Stimulated activated naive CD8-positive, alpha-beta T cell treated with anti-CD3 and anti-CD28 coated beads, Interleukin-15, amount 100 ng/mL, for 72 hours (primary cell): Measurements from ENCODE around the gene CDC42BPB.
"Not testable (repeated sequence)": the region's sequence is repeated elsewhere in the genome, so short reads cannot be mapped to it uniquely, and the experiment has no call there.

Experiments
- ATAC-seq: fragments of 150-1000 bp; cut with Tn5 transposase; 2 replicates; pipeline ENCODE4 v1.10.0; 2021; ENCODE audit warnings: mild to moderate bottlenecking, moderate library complexity
- DNase-seq, 2 donors: peaks; one replicate each; pipeline ENCODE4 v3.0.0; 2021 to 2022
- H3K27ac Mint-ChIP-seq, 2 donors: one replicate each; pipeline ENCODE4 v1.8.0; 2022; ENCODE audit warnings: mild to moderate bottlenecking in 2 of 2, mixed read lengths in 2 of 2, moderate library complexity in 2 of 2
- H3K27me3 Mint-ChIP-seq: one replicate; pipeline ENCODE4 v1.8.0; 2022; ENCODE audit warnings: mixed read lengths
- H3K4me1 Mint-ChIP-seq: one replicate; pipeline ENCODE4 v1.8.0; 2022; ENCODE audit warnings: mild to moderate bottlenecking, mixed read lengths
- H3K4me3 Mint-ChIP-seq, 2 donors: one replicate each; pipeline ENCODE4 v1.8.0; 2022; ENCODE audit warnings: mild to moderate bottlenecking in 2 of 2, mixed read lengths in 2 of 2, moderate library complexity in 1 of 2
- H3K9me3 Mint-ChIP-seq, 2 donors: one replicate each; pipeline ENCODE4 v1.8.0; 2022; ENCODE audit warnings: mixed read lengths in 2 of 2

Gene CDC42BPB

DNA sequence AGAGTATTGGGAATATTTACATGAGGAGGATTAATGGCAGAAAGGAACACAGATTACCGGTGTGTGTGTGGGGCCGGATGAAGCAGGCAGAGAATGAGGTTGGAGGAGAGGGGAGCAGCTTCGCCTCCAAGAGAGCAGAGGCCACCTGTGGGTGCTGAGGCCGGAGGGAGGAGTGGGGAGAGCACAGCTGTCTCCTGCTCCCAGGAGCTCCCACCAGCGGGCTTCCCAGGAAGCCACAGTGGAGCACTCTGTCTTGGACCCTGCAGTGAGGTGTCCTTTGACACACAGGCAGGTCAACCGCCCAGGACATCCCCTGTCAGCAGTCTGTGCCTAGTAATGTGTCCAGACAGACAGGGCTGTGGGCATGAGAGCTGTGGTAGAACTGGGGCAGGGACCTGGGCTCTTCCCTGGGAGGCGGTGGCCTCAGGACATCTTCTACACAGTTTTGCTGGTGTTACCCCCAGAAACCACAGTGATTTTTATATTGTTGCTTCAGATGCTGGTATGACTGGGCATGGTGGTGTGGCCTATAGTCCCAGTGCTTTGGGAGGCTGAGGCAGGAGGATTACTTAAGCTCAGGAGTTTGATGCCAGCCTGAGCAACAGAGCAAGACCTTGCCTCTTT, 153.3 kb downstream of the CDC42BPB start:
- Mint-ChIP-seq H3K9me3 (no peaks in the 10 kb centered on the region), H3K4me3 (no peak overlapping the region), H3K4me1 (peaks cover 43% of the 10 kb centered on the region), H3K27ac (peak overlapping the region; percentile 54 to 93), H3K27me3 (no peaks in the 10 kb centered on the region)
- DNase-seq: no peak
- peak; percentile 51 for ATAC-seq

DNA sequence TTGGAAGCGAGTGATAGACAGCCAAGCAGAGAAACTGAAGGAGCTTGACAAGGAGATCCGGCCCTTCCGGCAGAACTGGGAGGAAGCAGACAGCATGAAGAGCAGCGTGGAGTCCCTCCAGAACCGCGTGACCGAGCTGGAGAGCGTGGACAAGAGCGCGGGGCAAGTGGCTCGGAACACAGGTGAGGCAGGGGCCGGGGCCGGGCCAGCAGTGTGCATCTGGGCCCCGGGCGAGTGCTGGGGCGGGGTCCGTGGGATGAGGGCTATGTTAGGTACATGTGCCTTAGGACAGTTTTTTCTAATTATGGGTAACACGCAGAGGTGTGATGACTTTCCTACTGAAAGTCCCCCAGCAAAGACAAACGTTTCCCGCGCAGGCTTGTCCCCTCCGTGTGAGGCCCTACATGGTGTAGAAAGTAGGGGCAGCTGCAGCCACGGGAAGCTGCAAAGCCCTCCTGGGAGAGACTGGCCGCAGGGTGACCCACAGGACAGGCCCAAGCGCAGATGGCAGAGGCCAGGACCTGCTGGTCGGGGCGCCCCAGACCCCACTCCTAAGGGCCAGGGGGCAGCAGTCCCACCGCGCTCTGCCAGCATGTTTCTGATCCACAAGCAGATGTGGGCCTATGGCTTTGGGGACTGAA, 154.0 kb downstream of the CDC42BPB start:
- peaks cover 49% of the 10 kb centered on the region for H3K4me1 Mint-ChIP-seq
- ATAC-seq (no peak), DNase-seq (no peak)
- no peaks in the 10 kb centered on the region for H3K27me3 Mint-ChIP-seq
- no peak overlapping the region for H3K4me3 Mint-ChIP-seq
- H3K9me3 Mint-ChIP-seq: no peaks in the 10 kb centered on the region
- peak overlapping the region; percentile 74 to 92 for H3K27ac Mint-ChIP-seq

- peaks cover 50% of the 10 kb centered on the region for H3K4me1 Mint-ChIP-seq
- H3K27ac Mint-ChIP-seq: peak overlapping the region; percentile 83 to 92
- ATAC-seq (no peak), DNase-seq (no peak)
- no peak overlapping the region for H3K4me3 Mint-ChIP-seq
- H3K9me3 Mint-ChIP-seq: no peaks in the 10 kb centered on the region
- no peaks in the 10 kb centered on the region for H3K27me3 Mint-ChIP-seq
Measured at GRCh38 chr14:102902523-102903247, 154.7 kb downstream of the CDC42BPB start.

DNA sequence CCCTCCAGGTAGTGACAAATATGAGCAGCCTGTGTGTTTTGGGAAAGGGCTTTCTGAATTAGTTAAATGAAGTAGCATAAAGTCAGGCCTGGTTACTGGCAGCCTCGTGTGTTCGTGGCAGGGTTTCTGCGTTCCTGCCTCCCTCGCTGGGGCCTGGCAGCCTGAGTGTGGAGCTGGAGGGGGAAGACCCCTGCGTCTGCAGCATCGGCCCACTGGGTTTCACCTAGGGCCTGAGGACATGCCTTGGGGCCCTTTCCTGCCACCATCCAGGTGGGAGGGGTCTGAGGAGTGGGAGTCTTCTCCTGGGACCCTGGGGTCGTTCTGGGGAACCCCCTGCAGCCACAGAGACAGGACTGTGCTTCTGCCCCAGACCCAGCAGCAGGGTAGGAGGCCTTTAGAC, 155.3 kb downstream of the CDC42BPB start:
- Mint-ChIP-seq H3K4me3 (no peak overlapping the region), H3K27me3 (no peaks in the 10 kb centered on the region), H3K9me3 (no peaks in the 10 kb centered on the region), H3K4me1 (peaks cover 50% of the 10 kb centered on the region), H3K27ac (peak overlapping the region in 1 of 2 donors; percentile 83)
- DNase-seq: no peak
- ATAC-seq: no peak

DNA sequence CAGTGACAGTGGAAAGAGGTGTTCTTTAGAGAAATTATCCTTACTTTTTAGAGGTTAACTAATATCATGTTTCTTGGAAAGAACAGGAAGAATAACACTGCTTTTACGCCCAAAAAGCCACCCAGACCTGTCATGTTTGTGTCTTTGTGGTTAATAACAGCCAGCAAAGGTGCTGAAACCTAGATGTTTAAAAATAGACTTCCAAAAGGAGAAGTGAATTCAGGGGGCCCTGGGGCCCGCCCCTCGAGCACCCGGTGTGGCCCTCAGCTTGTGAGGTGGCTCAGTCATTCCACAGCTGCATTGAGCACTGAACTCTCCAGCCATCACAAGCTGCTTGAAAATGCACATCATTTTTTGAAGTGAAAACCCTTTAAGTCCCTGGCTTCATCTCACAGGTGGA, 155.7 kb downstream of the CDC42BPB start:
- DNase-seq: no peak
- peaks cover 50% of the 10 kb centered on the region for H3K4me1 Mint-ChIP-seq
- no peak for ATAC-seq
- no peaks in the 10 kb centered on the region for H3K27me3 Mint-ChIP-seq
- peak overlapping the region in 1 of 2 donors; percentile 68 for H3K4me3 Mint-ChIP-seq
- H3K27ac Mint-ChIP-seq: peak overlapping the region; percentile 77 to 90
- H3K9me3 Mint-ChIP-seq: no peaks in the 10 kb centered on the region

DNA sequence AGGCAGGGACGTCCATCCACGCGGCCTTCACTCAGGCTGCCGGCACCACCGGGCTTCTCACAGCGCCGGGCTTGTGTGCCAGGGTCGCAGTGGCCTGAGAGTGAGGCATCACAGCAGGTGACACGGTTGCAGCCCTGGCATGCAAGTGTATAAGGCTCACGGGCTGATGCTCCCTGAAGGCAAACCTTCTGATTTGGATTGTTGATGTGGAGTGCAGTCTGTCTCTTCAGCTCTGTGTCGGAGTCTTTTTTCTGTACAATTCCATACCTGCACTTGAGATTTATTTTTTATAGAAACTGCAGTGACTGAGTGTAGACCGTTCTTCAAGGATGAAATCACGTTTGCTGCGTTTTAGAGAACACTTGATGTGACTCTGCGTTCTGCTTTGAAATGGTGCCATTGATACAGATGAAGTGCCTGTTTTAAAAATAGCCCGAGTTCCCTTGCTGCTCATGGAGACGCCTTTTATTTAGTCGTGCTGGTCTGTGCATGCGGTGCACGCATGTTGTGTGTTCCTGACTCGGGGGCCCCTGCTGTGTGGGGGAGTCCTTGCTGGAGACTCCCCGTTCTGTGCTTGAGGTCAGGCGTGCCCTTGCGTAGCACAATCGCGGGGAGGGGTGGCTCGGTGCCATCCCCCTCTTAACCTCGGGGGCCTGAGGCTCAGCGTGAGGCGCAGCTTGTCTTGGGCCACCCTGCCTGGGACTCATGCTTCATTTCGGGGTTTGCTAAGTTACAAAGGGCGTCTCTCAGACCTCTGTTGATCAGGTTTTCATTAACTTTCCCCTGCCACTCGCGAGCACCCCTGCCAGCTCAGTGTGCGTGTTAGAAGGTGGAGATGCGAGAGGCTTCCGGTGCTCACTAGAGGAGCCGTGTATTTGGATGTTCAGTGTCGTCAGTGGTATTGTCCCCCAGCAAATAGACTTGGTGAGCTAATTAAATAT, 156.4 kb downstream of the CDC42BPB start:
- Mint-ChIP-seq H3K4me3 (peak overlapping the region in 1 of 2 donors; percentile 68), H3K4me1 (peaks cover 50% of the 10 kb centered on the region), H3K9me3 (no peaks in the 10 kb centered on the region), H3K27ac (peak overlapping the region; percentile 77 to 90), H3K27me3 (no peaks in the 10 kb centered on the region)
- DNase-seq (no peak), ATAC-seq (peak; percentile 52)

GRCh38 chr14:102899516-102899900, 157.8 kb downstream of the CDC42BPB start:
- Mint-ChIP-seq H3K4me1 (peaks cover 50% of the 10 kb centered on the region), H3K27ac (peak overlapping the region; percentile 60 to 91), H3K27me3 (no peaks in the 10 kb centered on the region)

DNA sequence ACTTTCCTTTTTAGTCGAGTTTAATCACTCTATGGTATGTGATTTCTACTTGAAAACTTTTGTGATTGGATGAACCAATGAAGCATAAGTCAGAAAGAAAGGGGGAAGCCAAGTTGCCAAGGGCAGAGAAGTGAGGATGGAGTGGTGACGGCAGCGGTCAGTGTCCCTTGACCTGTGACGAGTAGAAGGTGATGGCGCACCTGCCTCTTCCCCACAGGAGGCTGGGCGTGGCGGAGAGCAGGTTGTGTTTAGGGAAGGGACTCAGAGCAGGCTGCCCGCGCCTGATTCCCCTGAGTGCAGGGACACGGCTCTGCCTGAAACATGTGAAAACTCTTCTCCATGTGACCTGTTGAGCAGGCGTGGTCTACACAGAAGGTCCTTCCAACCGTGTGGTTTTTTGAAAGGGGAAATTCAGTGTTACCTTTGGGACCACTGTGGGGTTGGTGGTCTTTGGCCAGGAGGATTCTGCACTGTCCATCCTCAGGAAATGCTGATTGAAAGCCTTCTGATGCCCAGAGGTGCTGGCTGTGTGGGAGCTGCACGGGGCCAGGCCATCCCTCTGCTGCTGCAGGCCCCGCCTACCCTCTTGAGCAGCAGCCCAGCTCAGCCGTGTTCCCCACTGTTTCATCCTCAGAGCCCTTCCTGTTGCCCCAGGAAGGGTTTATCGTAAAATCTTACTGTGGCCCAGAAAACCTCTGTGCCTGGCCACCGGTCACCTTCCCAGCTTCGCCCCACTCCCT, 158.4 kb downstream of the CDC42BPB start:
- Mint-ChIP-seq H3K4me1 (peaks cover 50% of the 10 kb centered on the region), H3K4me3 (no peak overlapping the region), H3K27me3 (no peaks in the 10 kb centered on the region), H3K9me3 (no peaks in the 10 kb centered on the region), H3K27ac (peak overlapping the region; percentile 60 to 91)
- ATAC-seq (no peak), DNase-seq (no peak)

More at GRCh38 chr14:102899516-102899900, 157.8 kb downstream of the CDC42BPB start:
- no peak for DNase-seq
- ATAC-seq: no peak
- no peaks in the 10 kb centered on the region for H3K9me3 Mint-ChIP-seq
- H3K4me3 Mint-ChIP-seq: peak overlapping the region in 1 of 2 donors; percentile 10

DNA sequence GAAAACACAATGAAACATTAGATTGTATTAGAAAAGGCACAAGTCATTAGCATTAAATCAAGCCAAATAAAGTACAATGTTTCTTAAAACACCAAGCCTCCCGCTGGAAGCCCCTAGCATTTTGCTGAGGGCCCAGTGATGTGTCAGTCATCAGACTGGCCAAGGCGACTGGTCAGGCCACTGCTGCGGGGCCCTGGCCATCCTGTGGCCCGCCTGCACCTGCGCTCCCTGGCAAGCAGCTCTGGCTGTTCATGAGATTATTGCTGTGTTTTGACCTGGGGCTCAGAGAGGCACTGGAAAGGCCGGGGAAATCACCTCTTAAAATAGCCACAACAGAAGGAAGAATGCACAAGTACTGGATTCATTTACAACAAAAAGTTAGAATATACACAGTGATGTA, 159.1 kb downstream of the CDC42BPB start:
- Mint-ChIP-seq H3K9me3 (no peaks in the 10 kb centered on the region), H3K4me1 (peaks cover 45% of the 10 kb centered on the region), H3K4me3 (no peak overlapping the region), H3K27me3 (no peaks in the 10 kb centered on the region), H3K27ac (peak overlapping the region in 1 of 2 donors; percentile 3)
- no peak for DNase-seq
- no peak for ATAC-seq

GRCh38 chr14:102897299-102898027, 159.9 kb downstream of the CDC42BPB start:
- no peak overlapping the region for H3K4me3 Mint-ChIP-seq
- H3K4me1 Mint-ChIP-seq: peaks cover 42% of the 10 kb centered on the region
- ATAC-seq (no peak), DNase-seq (no peak)
- no peaks in the 10 kb centered on the region for H3K9me3 Mint-ChIP-seq
- H3K27ac Mint-ChIP-seq: no peak overlapping the region
- H3K27me3 Mint-ChIP-seq: no peaks in the 10 kb centered on the region

GRCh38 chr14:102896735-102897134, 160.6 kb downstream of the CDC42BPB start:
- not testable (repeated sequence) for H3K27me3 Mint-ChIP-seq, H3K27ac Mint-ChIP-seq, ATAC-seq, H3K9me3 Mint-ChIP-seq, DNase-seq, H3K4me3 Mint-ChIP-seq
- H3K4me1 Mint-ChIP-seq: peaks cover 35% of the 10 kb centered on the region

GRCh38 chr14:102893452-102893851, 163.9 kb downstream of the CDC42BPB start:
- Mint-ChIP-seq H3K4me1 (peaks cover 2% of the 10 kb centered on the region), H3K9me3 (no peaks in the 10 kb centered on the region), H3K27me3 (no peaks in the 10 kb centered on the region), H3K4me3 (no peak overlapping the region), H3K27ac (peak overlapping the region in 1 of 2 donors; percentile 67)
- DNase-seq (no peak), ATAC-seq (no peak)

DNA sequence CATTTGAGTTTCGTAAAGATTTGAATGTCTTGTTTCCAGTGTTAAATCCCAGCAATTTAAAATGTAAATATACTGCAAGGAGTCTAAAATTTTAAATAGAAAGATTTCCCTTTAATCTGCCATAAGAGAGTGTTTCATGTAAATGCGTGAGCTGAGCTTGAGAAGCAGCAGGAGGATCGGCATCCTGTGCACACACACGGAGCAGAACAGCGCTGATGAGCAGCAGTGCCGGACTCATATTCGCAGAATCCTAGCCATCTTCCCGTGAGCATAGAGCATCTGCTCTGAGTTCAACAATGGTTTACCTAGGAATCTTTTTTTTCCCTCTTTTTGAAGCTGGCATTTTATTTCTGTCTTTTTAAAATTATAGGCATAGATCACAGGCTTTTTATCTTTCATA, 164.7 kb downstream of the CDC42BPB start:
- H3K4me3 Mint-ChIP-seq: no peak overlapping the region
- H3K27me3 Mint-ChIP-seq: no peaks in the 10 kb centered on the region
- no peaks in the 10 kb centered on the region for H3K9me3 Mint-ChIP-seq
- H3K4me1 Mint-ChIP-seq: no peaks in the 10 kb centered on the region
- peak overlapping the region in 1 of 2 donors; percentile 85 for H3K27ac Mint-ChIP-seq
- ATAC-seq: no peak
- DNase-seq: no peak

GRCh38 chr14:102891556-102891955, 165.8 kb downstream of the CDC42BPB start:
- no peak for DNase-seq
- no peak overlapping the region for H3K4me3 Mint-ChIP-seq
- no peaks in the 10 kb centered on the region for H3K27me3 Mint-ChIP-seq
- ATAC-seq: no peak
- no peaks in the 10 kb centered on the region for H3K4me1 Mint-ChIP-seq
- H3K27ac Mint-ChIP-seq: no peak overlapping the region
- no peaks in the 10 kb centered on the region for H3K9me3 Mint-ChIP-seq
